ENCODE results near the gene ITGB7. TPM values are rescaled to one million over a fixed set of nuclear protein-coding genes. Genes with fewer than 3 reads are reported as not detected.

Gene ITGB7
- polyA plus RNA-seq, 1 of the 3 experiments (the other 2 are of a cell fraction) = 0.25 TPM

GRCh38 chr12:53147653-53148052 is 59.4 kb downstream of the ITGB7 start:
- no peaks in the 10 kb centered on the region for H3K27me3 ChIP-seq (ENCODE audit: insufficient read depth)
- no peak overlapping the region for H3K4me2 ChIP-seq
- H2AFZ ChIP-seq (ENCODE audit: low read depth) = no peak overlapping the region
- no peaks in the 10 kb centered on the region for H3K4me1 ChIP-seq (ENCODE audit: control insufficient read depth in 1 of 2, insufficient read depth in 2 of 2, low read depth in 1 of 2, low read length in 1 of 2)
- TF ChIP-seq RAD21 (IDR thresholded peaks at IDR 0.05; ENCODE audit: low read length) = no peak
- no peak for TF ChIP-seq RCOR1 (IDR thresholded peaks at IDR 0.05; ENCODE audit: low read length)
- no peak for DNase-seq
- H3K4me3 ChIP-seq (ENCODE audit: low read depth in 2 of 2, low read length in 1 of 2) = no peak overlapping the region
- no peaks in the 10 kb centered on the region for H4K20me1 ChIP-seq (ENCODE audit: insufficient read depth)
- H3F3A ChIP-seq (replicated peaks; ENCODE audit: insufficient read depth) = peaks cover 7% of the 10 kb centered on the region
- no peak overlapping the region for H3K27ac ChIP-seq (ENCODE audit: low read depth in 2 of 2, low read length in 1 of 2)
- H3K36me3 ChIP-seq (replicated peaks in 1 of 2; ENCODE audit: control insufficient read depth in 1 of 2, insufficient read depth in 2 of 2, low read length in 1 of 2) = no peaks in the 10 kb centered on the region
- H3K9ac ChIP-seq = no peak overlapping the region
- H3K9me3 ChIP-seq = no peaks in the 10 kb centered on the region
- H3K79me2 ChIP-seq (ENCODE audit: insufficient read depth) = no peaks in the 10 kb centered on the region
- ChIA-PET CTCF (no interaction called here), POLR2A (no interaction called here)
- H3K9me2 ChIP-seq = no peaks in the 10 kb centered on the region
- 82% methylated on average over 15 of the region's 15 CpGs for WGBS (ENCODE audit: low lambda C conversion rate)

- no peak overlapping the region for H3K4me2 ChIP-seq
- CTCF ChIA-PET = no interaction called here
- no peaks in the 10 kb centered on the region for H3K9me2 ChIP-seq
- no peak overlapping the region for H2AFZ ChIP-seq (ENCODE audit: low read depth)
- no peaks in the 10 kb centered on the region for H4K20me1 ChIP-seq (ENCODE audit: insufficient read depth)
- POLR2A ChIA-PET = no interaction called here
- DNase-seq = no peak
- no peaks in the 10 kb centered on the region for H3K4me1 ChIP-seq (ENCODE audit: control insufficient read depth in 1 of 2, insufficient read depth in 2 of 2, low read depth in 1 of 2, low read length in 1 of 2)
- H3K27ac ChIP-seq (ENCODE audit: low read depth in 2 of 2, low read length in 1 of 2) = no peak overlapping the region
- H3K27me3 ChIP-seq (ENCODE audit: insufficient read depth) = no peaks in the 10 kb centered on the region
- no peak overlapping the region for H3K9ac ChIP-seq
- no peaks in the 10 kb centered on the region for H3K79me2 ChIP-seq (ENCODE audit: insufficient read depth)
- no peak overlapping the region for H3K4me3 ChIP-seq (ENCODE audit: low read depth in 2 of 2, low read length in 1 of 2)
- TF ChIP-seq TCF12 (IDR thresholded peaks at IDR 0.05) = no peak
- no peak for TF ChIP-seq REST (IDR thresholded peaks at IDR 0.05; ENCODE audit: low read depth, low read length)
- TF ChIP-seq RAD21 (IDR thresholded peaks at IDR 0.05; ENCODE audit: low read length) = no peak
- TF ChIP-seq FOSL2 (IDR thresholded peaks at IDR 0.05; ENCODE audit: borderline replicate concordance, low read depth) = no peak
- TF ChIP-seq USF1 (IDR thresholded peaks at IDR 0.05; ENCODE audit: borderline replicate concordance, low read depth) = no peak
- no peak for TF ChIP-seq RXRA (IDR thresholded peaks at IDR 0.05; ENCODE audit: borderline replicate concordance, low read depth)
- no peak for TF ChIP-seq USF2 (IDR thresholded peaks at IDR 0.05; ENCODE audit: borderline replicate concordance, low read depth, low read length)
- no peak for TF ChIP-seq RCOR1 (IDR thresholded peaks at IDR 0.05; ENCODE audit: low read length)
- no peaks in the 10 kb centered on the region for H3K36me3 ChIP-seq (replicated peaks in 1 of 2; ENCODE audit: control insufficient read depth in 1 of 2, insufficient read depth in 2 of 2, low read length in 1 of 2)
- peaks cover 7% of the 10 kb centered on the region for H3F3A ChIP-seq (replicated peaks; ENCODE audit: insufficient read depth)
- WGBS (ENCODE audit: low lambda C conversion rate) = 87% methylated on average over 5 of the region's 5 CpGs
- H3K9me3 ChIP-seq = no peaks in the 10 kb centered on the region
Observed at GRCh38 chr12:53147181-53147580, 59.9 kb downstream of the ITGB7 start.
